Fibroblast of pulmonary artery (primary cell): ENCODE data around the gene PSME4.

ENCODE experiments used
- DNase-seq: peaks from one replicate; pipeline ENCODE4 v3.0.0-alpha.2; 2010; ENCODE audit warnings: low read depth
- H3K4me3 ChIP-seq: replicated peaks from 2 replicates; pipeline ENCODE4 v1.5.1; 2011; ENCODE audit warnings: low read depth, mild to moderate bottlenecking, control low read depth, low read length, moderate library complexity
- CTCF ChIP-seq: IDR thresholded peaks from 2 replicates; pipeline ENCODE4 v1.5.1; 2011; ENCODE audit warnings: mild to moderate bottlenecking, control low read depth, low read length, inconsistent platforms; ENCODE audit errors: missing control alignments

PSME4 gene

GRCh38 chr2:53821810-53822209 is 149.0 kb downstream of the PSME4 start:
- no peak for DNase-seq
- no peak for TF ChIP-seq CTCF
- H3K4me3 ChIP-seq: no peak overlapping the region

- no peak overlapping the region for H3K4me3 ChIP-seq
- DNase-seq: no peak
- no peak for TF ChIP-seq CTCF
Measured at GRCh38 chr2:53820711-53821110, 150.1 kb downstream of the PSME4 start.

- no peak for DNase-seq
- TF ChIP-seq CTCF: no peak
- no peak overlapping the region for H3K4me3 ChIP-seq
Measured at GRCh38 chr2:53820048-53820447, 150.7 kb downstream of the PSME4 start.

- no peak for DNase-seq
- H3K4me3 ChIP-seq: no peak overlapping the region
- TF ChIP-seq CTCF: no peak
Measured at GRCh38 chr2:53819634-53820033, 151.2 kb downstream of the PSME4 start.

GRCh38 chr2:53818854-53819435 is 151.8 kb downstream of the PSME4 start:
- DNase-seq: no peak
- TF ChIP-seq CTCF: no peak
- no peak overlapping the region for H3K4me3 ChIP-seq
